ENCODE results near the gene COL4A3.

Gene COL4A3

DNA sequence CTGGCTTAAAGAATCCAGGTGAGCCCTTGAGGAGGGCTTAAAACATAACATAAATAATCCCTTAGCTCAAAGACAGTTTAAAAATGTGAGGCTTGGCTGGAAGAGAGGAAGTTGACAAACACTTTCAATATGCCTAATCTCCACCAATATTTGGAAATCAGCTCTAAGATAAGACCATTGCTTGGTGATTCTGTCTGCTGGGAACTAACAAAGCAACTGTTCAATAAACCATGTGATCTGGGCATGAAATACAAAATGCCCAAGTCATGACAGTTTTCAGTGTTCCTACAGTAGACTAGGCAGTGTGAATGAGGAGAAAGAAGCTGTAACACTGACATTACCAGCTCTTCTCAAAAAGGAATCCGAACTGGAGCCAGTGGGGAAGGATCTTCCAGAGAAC, 171.3 kb downstream of the COL4A3 start:
- H3K36me3 ChIP-seq (ENCODE audit: control insufficient read depth, insufficient read depth, low read length): peaks cover 13% of the 10 kb centered on the region
- H3K27me3 ChIP-seq (replicated peaks; ENCODE audit: control insufficient read depth, insufficient read depth, low read length): no peaks in the 10 kb centered on the region
- TF ChIP-seq, protein P1, sequence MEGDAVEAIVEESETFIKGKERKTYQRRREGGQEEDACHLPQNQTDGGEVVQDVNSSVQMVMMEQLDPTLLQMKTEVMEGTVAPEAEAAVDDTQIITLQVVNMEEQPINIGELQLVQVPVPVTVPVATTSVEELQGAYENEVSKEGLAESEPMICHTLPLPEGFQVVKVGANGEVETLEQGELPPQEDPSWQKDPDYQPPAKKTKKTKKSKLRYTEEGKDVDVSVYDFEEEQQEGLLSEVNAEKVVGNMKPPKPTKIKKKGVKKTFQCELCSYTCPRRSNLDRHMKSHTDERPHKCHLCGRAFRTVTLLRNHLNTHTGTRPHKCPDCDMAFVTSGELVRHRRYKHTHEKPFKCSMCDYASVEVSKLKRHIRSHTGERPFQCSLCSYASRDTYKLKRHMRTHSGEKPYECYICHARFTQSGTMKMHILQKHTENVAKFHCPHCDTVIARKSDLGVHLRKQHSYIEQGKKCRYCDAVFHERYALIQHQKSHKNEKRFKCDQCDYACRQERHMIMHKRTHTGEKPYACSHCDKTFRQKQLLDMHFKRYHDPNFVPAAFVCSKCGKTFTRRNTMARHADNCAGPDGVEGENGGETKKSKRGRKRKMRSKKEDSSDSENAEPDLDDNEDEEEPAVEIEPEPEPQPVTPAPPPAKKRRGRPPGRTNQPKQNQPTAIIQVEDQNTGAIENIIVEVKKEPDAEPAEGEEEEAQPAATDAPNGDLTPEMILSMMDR (IDR thresholded peaks at IDR 0.05; ENCODE audit: insufficient read depth, low read length, poor library complexity, severe bottlenecking): no peak

DNA sequence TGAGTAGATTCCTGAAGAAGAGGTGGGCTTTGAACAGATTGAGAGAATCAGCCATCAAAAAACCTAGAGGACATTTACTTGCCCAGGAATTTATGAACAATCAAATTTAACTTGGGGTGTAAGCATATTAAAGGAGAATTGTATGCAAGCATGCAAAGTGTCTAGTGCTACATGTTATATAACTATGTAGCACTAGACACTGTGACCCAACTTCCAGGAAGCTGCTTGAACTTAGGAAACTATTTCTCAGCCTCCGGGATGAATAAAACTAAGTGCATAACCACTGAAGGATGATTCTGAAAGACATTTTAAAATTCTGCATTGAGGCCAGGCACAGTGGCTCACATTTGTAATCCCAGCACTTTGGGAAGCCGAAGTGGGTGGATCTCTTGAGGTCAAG, 173.0 kb downstream of the COL4A3 start:
- Histone ChIP-seq H3K4me3 (replicated peaks; ENCODE audit: low read depth, low read length) (no peak overlapping the region), H3K36me3 (ENCODE audit: control insufficient read depth, insufficient read depth, low read length) (peaks cover 13% of the 10 kb centered on the region), H3K27me3 (replicated peaks; ENCODE audit: control insufficient read depth, insufficient read depth, low read length) (no peaks in the 10 kb centered on the region)
- no peak for DNase-seq (ENCODE audit: extremely low read depth, insufficient read length)
- TF ChIP-seq, protein P1 (IDR thresholded peaks at IDR 0.05; ENCODE audit: insufficient read depth, low read length, poor library complexity, severe bottlenecking): no peak

More for the DNA sequence above, 171.3 kb downstream of the COL4A3 start:
- DNase-seq (ENCODE audit: extremely low read depth, insufficient read length): no peak
- H3K4me3 ChIP-seq (replicated peaks; ENCODE audit: low read depth, low read length): no peak overlapping the region

DNA sequence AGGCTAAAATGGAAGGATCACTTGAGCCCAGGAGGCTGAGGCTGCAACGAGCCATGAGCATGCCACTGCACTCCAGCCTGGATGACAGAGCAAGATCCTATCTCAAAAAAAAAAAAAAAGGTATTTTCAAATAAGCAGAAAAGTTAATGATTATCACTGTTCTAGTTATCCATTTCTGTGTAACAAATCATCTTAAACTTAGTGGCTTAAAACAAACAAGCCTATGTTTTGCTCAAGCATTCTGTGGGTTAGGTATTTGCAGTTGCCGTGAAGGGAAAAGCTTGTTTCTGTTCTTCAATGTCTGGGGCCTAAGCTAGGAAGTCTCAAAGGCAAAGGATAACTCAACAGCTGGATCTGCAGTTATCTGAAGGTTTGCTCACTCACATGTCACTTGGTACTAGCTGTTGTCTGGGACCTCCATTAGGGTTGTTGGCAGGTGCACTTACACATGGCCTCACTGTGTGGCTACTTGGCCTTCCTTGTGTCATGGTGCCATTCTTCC, 174.7 kb downstream of the COL4A3 start:
- TF ChIP-seq, protein P1 (IDR thresholded peaks at IDR 0.05; ENCODE audit: insufficient read depth, low read length, poor library complexity, severe bottlenecking): no peak
- DNase-seq (ENCODE audit: extremely low read depth, insufficient read length): no peak
- peaks cover 11% of the 10 kb centered on the region for H3K36me3 ChIP-seq (ENCODE audit: control insufficient read depth, insufficient read depth, low read length)
- no peaks in the 10 kb centered on the region for H3K27me3 ChIP-seq (replicated peaks; ENCODE audit: control insufficient read depth, insufficient read depth, low read length)
- H3K4me3 ChIP-seq (replicated peaks; ENCODE audit: low read depth, low read length): no peak overlapping the region

DNA sequence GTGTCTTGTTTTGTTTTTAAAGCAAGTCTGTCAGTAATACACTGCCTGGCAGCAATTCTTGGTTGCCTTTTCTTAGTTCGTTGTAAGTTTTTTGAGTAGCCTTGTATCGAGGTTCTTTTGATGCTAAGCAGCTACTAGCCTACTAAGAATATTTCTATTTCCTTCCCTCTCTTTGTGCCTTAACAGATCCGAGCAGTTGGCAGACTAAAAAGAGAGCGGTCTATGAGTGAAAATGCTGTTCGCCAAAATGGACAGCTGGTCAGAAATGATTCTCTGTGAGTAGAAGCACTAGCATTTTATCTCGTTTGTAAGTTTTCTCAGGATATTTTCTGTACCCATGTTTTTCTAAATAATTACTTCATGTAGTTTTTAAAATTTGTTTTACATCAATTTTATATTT, 175.7 kb downstream of the COL4A3 start:
- peaks cover 10% of the 10 kb centered on the region for H3K36me3 ChIP-seq (ENCODE audit: control insufficient read depth, insufficient read depth, low read length)
- TF ChIP-seq, protein P1 (IDR thresholded peaks at IDR 0.05; ENCODE audit: insufficient read depth, low read length, poor library complexity, severe bottlenecking): no peak
- no peaks in the 10 kb centered on the region for H3K27me3 ChIP-seq (replicated peaks; ENCODE audit: control insufficient read depth, insufficient read depth, low read length)
- H3K4me3 ChIP-seq (replicated peaks; ENCODE audit: low read depth, low read length): no peak overlapping the region
- no peak for DNase-seq (ENCODE audit: extremely low read depth, insufficient read length)

DNA sequence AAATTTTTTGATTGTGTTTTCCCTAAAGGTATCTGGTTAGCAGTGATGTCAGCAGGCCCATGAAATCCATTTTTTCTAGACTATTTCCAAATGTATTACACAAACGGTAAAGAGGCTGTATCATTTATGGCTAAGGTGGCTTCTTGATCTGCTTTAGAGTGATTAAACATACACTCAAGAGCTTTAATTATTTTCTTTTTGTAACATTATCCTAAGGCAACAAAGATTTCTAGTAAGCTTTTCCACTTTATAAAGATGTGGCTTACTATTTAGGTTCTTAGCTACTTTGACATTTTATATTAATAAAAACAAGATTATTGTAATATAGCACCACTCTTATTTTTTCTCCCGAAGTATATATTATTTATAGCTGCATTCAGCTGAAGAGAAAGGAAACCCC, 177.1 kb downstream of the COL4A3 start:
- Histone ChIP-seq H3K27me3 (replicated peaks; ENCODE audit: control insufficient read depth, insufficient read depth, low read length) (no peaks in the 10 kb centered on the region), H3K4me3 (replicated peaks; ENCODE audit: low read depth, low read length) (no peak overlapping the region), H3K36me3 (ENCODE audit: control insufficient read depth, insufficient read depth, low read length) (peaks cover 4% of the 10 kb centered on the region)
- no peak for DNase-seq (ENCODE audit: extremely low read depth, insufficient read length)
- TF ChIP-seq, protein P1 (IDR thresholded peaks at IDR 0.05; ENCODE audit: insufficient read depth, low read length, poor library complexity, severe bottlenecking): no peak

DNA sequence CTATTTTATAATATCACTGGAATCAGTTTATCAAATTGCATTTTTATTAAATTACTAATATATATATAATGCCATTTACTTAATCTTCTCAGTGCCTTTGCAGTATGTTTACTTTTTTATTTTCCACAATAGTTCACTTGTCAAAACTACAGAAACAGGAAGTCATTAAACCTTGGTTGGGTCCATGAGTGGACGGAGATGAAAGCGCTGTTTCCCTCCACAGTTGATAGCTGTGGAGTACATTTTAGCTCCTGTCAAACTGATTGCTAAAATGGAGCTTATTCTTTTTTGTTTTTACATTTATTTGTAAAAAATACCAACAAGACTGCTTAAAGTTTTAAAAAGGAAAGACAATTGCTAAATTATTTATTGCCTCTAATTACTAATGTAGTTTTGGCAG, 179.8 kb downstream of the COL4A3 start:
- peaks cover 3% of the 10 kb centered on the region for H3K36me3 ChIP-seq (ENCODE audit: control insufficient read depth, insufficient read depth, low read length)
- DNase-seq (ENCODE audit: extremely low read depth, insufficient read length): no peak
- H3K4me3 ChIP-seq (replicated peaks; ENCODE audit: low read depth, low read length): no peak overlapping the region
- no peaks in the 10 kb centered on the region for H3K27me3 ChIP-seq (replicated peaks; ENCODE audit: control insufficient read depth, insufficient read depth, low read length)
- TF ChIP-seq, protein P1 (IDR thresholded peaks at IDR 0.05; ENCODE audit: insufficient read depth, low read length, poor library complexity, severe bottlenecking): no peak
